ENCODE data around the gene STRIP2. TPM values are rescaled to one million over a fixed set of nuclear protein-coding genes. Genes with fewer than 3 reads are reported as not detected.

The STRIP2 gene, protein sequence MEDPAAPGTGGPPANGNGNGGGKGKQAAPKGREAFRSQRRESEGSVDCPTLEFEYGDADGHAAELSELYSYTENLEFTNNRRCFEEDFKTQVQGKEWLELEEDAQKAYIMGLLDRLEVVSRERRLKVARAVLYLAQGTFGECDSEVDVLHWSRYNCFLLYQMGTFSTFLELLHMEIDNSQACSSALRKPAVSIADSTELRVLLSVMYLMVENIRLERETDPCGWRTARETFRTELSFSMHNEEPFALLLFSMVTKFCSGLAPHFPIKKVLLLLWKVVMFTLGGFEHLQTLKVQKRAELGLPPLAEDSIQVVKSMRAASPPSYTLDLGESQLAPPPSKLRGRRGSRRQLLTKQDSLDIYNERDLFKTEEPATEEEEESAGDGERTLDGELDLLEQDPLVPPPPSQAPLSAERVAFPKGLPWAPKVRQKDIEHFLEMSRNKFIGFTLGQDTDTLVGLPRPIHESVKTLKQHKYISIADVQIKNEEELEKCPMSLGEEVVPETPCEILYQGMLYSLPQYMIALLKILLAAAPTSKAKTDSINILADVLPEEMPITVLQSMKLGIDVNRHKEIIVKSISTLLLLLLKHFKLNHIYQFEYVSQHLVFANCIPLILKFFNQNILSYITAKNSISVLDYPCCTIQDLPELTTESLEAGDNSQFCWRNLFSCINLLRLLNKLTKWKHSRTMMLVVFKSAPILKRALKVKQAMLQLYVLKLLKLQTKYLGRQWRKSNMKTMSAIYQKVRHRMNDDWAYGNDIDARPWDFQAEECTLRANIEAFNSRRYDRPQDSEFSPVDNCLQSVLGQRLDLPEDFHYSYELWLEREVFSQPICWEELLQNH
- total RNA-seq, result 10 to 100 TPM in 1 of 5 experiments, under 1 TPM in 3, not detected in 1; 0.14 to 21.4 (median 0.27) TPM
- polyA plus RNA-seq, result not detected
- 0.40 reads per million for total RNA-seq

DNA sequence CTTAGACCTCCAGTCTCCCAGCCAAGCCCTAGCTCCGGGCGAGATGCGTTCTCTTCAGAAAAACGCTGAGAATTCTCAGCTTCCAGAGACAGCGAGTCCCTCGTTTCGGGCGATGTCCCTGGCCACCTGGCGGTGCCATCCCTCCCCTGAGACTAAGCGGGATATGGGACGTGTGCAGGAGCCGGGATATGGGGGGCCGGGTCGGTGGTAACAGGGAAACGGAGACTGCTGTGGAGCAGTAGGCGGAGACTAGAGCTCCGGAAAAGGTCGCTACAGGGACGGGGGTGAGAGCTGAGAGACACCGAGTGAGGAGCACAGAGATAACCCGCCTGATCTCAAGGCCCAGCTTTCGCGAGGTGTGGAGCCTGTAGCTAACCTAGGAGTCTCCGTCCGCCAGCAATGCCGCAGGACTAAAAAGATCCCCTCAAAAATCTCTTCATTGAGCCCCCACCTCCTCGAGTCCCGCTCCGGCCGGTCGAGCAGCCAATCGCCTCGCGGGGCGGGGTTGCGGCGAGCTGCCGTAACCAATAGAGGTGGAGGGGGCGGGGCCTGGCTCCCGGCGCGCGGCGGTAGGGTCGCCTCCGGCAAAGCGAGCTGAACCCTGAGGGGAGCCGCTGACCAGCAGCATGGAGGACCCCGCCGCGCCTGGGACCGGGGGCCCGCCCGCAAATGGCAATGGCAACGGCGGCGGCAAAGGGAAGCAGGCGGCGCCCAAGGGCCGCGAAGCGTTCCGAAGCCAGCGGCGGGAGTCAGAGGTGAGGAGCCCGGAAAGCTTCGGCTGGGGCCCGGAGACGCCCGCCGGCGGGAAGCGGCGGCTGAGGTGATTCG is at the start of gene STRIP2:
TSS of gene STRIP2 (plus strand) at position 586 of the 828 bp plus-strand sequence. CDS start at position 627, 41 bp downstream.
- H3K4me3 ChIP-seq (ENCODE audit: low read length), result peak within 1 kb of the TSS; percentile 85
- ATAC-seq (peak; percentile 98), DNase-seq (peak; percentile 77 to 97 (median 86))
- peaks cover 4 to 6% of the 10 kb centered on the region in 2 donors for H3K27me3 ChIP-seq (ENCODE audit: control insufficient read depth in 2 of 2, insufficient read depth in 2 of 2, low read length in 2 of 2)
- peaks cover 0 to 4% (median 0%) of the 10 kb centered on the region in 5 donors for H3K36me3 Mint-ChIP-seq
- no peaks in the 10 kb centered on the region for H3K9me3 Mint-ChIP-seq
- ChIA-PET CTCF (interaction anchor here (0.6 to 1.7 kb wide), 8 partner anchors 9 to 1510 kb away, joined by 3 to 4 read pairs (median 3); no protein-coding TSS in a partner anchor), POLR2A (interaction anchor here (0.6 to 1.0 kb wide), 3 partner anchors 162 to 960 kb away, joined by 3 read pairs; no protein-coding TSS in a partner anchor)
- peak within 1 kb of the TSS; percentile 11 to 91 (median 69) for H3K27ac Mint-ChIP-seq
- no peaks in the 10 kb centered on the region for H3K36me3 ChIP-seq (ENCODE audit: control insufficient read depth in 2 of 3, insufficient read depth in 3 of 3, low read length in 3 of 3)
- peaks cover 9 to 43% (median 17%) of the 10 kb centered on the region in 7 donors for H3K4me1 Mint-ChIP-seq
- H3K27me3 Mint-ChIP-seq, result peaks cover 8 to 34% (median 29%) of the 10 kb centered on the region in 5 donors
- peak within 1 kb of the TSS; percentile 90 to 98 (median 93) for H3K4me3 Mint-ChIP-seq
- intact Hi-C loops (cut with micrococcal nuclease), result loop anchor here (1.0 to 5.0 kb wide), 9 partner anchors 38 to 1673 kb away; partner anchors contain the start of genes NRF1 (in 2 of the 2), SMKR1 (in 2 of the 2) and UBE2H (in 2 of the 2)
- H3K9me3 ChIP-seq (ENCODE audit: control insufficient read depth in 2 of 3, low read length in 3 of 3), result no peaks in the 10 kb centered on the region
- peak within 1 kb of the TSS; percentile 52 for H3K27ac ChIP-seq (ENCODE audit: low read depth, low read length)
- H3K4me1 ChIP-seq (ENCODE audit: control insufficient read depth in 2 of 2, insufficient read depth in 2 of 2, low read length in 2 of 2), result peaks cover 6 to 14% of the 10 kb centered on the region in 2 donors

DNA sequence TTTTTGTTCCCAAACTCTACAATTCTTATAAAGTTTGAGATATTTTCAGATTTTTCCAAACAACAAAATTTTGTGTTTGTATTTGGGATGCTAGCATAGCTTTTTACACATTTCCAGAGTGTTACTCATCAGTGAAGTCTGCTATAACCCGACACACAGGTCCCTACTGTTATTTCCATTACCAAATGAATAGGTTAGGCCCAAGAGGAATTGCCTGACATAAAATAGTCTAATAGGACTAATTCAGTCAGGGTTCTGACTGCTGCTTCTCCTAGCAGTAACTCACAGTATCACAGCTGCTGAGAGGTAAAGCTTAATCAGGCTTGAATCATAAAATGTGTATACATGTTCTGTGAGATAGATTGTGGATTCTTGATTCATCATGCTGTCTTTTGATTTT is 49.1 kb upstream of the STRIP2 start:
- Histone ChIP-seq H3K27me3 (ENCODE audit: control insufficient read depth in 2 of 2, insufficient read depth in 2 of 2, low read length in 2 of 2) (no peaks in the 10 kb centered on the region), H3K4me1 (ENCODE audit: control insufficient read depth in 2 of 2, insufficient read depth in 2 of 2, low read length in 2 of 2) (no peaks in the 10 kb centered on the region), H3K4me3 (ENCODE audit: low read length) (no peak overlapping the region), H3K27ac (ENCODE audit: low read depth, low read length) (no peak overlapping the region), H3K9me3 (ENCODE audit: control insufficient read depth in 2 of 3, low read length in 3 of 3) (no peaks in the 10 kb centered on the region), H3K36me3 (ENCODE audit: control insufficient read depth in 2 of 3, insufficient read depth in 3 of 3, low read length in 3 of 3) (peaks cover 0 to 14% (median 0%) of the 10 kb centered on the region in 3 experiments)
- CTCF ChIA-PET, result interaction anchor here (1.2 kb wide), 1 partner anchor 18 kb away, joined by 3 read pairs; no protein-coding TSS in a partner anchor
- ATAC-seq (no peak), DNase-seq (no peak)
- peaks cover 0 to 17% (median 0%) of the 10 kb centered on the region in 7 donors for H3K4me1 Mint-ChIP-seq
- H3K9me3 Mint-ChIP-seq, result no peaks in the 10 kb centered on the region
- no peaks in the 10 kb centered on the region for H3K27me3 Mint-ChIP-seq
- H3K27ac Mint-ChIP-seq, result no peak overlapping the region
- no peak overlapping the region for H3K4me3 Mint-ChIP-seq
- intact Hi-C loops (cut with micrococcal nuclease), result no loop called here
- peaks cover 3 to 39% (median 12%) of the 10 kb centered on the region in 5 donors for H3K36me3 Mint-ChIP-seq
- POLR2A ChIA-PET, result no interaction called here

DNA sequence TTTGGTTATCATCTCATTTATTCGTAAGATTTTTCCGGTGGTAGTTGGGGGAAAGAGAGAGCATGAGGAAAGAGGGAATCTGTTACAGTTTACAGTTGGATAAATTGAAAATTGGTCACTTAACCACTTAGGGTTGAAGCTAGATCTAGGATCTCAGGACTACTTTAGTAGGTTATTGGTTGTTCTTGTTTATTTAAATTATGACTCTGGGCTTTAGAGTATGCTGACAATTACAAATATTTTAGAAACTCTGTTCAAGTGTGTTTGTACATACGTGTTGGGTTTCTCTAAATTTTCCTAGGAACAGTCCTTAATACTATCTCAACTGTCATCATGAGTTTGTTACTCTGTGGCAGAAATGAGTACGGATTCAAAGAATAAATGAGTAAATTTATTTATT is 48.6 kb upstream of the STRIP2 start:
- Histone ChIP-seq H3K27ac (ENCODE audit: low read depth, low read length) (no peak overlapping the region), H3K27me3 (ENCODE audit: control insufficient read depth in 2 of 2, insufficient read depth in 2 of 2, low read length in 2 of 2) (no peaks in the 10 kb centered on the region), H3K4me1 (ENCODE audit: control insufficient read depth in 2 of 2, insufficient read depth in 2 of 2, low read length in 2 of 2) (no peaks in the 10 kb centered on the region), H3K9me3 (ENCODE audit: control insufficient read depth in 2 of 3, low read length in 3 of 3) (no peaks in the 10 kb centered on the region), H3K4me3 (ENCODE audit: low read length) (no peak overlapping the region), H3K36me3 (ENCODE audit: control insufficient read depth in 2 of 3, insufficient read depth in 3 of 3, low read length in 3 of 3) (peaks cover 0 to 17% (median 0%) of the 10 kb centered on the region in 3 experiments)
- Mint-ChIP-seq H3K27ac (no peak overlapping the region), H3K9me3 (no peaks in the 10 kb centered on the region), H3K4me3 (no peak overlapping the region), H3K36me3 (peaks cover 3 to 42% (median 12%) of the 10 kb centered on the region in 5 donors), H3K27me3 (no peaks in the 10 kb centered on the region), H3K4me1 (peaks cover 0 to 17% (median 0%) of the 10 kb centered on the region in 7 donors)
- no peak for DNase-seq
- no peak for ATAC-seq
- intact Hi-C loops (cut with micrococcal nuclease), result no loop called here
- ChIA-PET CTCF (interaction anchor here (1.2 kb wide), 1 partner anchor 18 kb away, joined by 3 read pairs; no protein-coding TSS in a partner anchor), POLR2A (no interaction called here)

DNA sequence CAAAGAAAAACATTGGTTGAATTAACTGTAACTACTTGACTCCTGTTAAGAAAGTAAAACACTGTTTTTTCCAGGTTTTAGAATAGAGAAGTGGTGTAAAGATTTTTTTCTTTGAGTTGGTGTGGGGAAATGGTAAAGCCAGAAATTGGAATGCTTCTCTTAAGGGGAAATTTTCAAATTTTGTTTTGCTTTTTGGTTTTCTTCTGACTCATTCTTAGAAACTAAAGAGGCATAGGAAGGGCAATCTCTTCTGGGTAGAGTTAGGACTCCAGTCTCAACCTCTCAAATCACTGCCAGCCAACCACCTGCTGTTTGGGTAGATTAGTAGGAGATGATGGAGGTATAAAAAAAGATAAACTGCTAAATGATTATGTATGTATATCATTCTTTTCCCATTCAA is 47.7 kb upstream of the STRIP2 start:
- Mint-ChIP-seq H3K27me3 (no peaks in the 10 kb centered on the region), H3K36me3 (peaks cover 3 to 43% (median 14%) of the 10 kb centered on the region in 5 donors), H3K9me3 (no peaks in the 10 kb centered on the region), H3K4me3 (no peak overlapping the region), H3K27ac (peak overlapping the region in 1 of 9 donors; percentile 14), H3K4me1 (peaks cover 0 to 17% (median 0%) of the 10 kb centered on the region in 7 donors)
- ChIA-PET CTCF (interaction anchor here (0.8 kb wide), 1 partner anchor 8 kb away, joined by 3 read pairs; no protein-coding TSS in a partner anchor), POLR2A (no interaction called here)
- no peaks in the 10 kb centered on the region for H3K4me1 ChIP-seq (ENCODE audit: control insufficient read depth in 2 of 2, insufficient read depth in 2 of 2, low read length in 2 of 2)
- DNase-seq (no peak), ATAC-seq (no peak)
- intact Hi-C loops (cut with micrococcal nuclease), result no loop called here
- H3K36me3 ChIP-seq (ENCODE audit: control insufficient read depth in 2 of 3, insufficient read depth in 3 of 3, low read length in 3 of 3), result peaks cover 0 to 18% (median 1%) of the 10 kb centered on the region in 3 experiments
- H3K27ac ChIP-seq (ENCODE audit: low read depth, low read length), result no peak overlapping the region
- no peaks in the 10 kb centered on the region for H3K27me3 ChIP-seq (ENCODE audit: control insufficient read depth in 2 of 2, insufficient read depth in 2 of 2, low read length in 2 of 2)
- H3K4me3 ChIP-seq (ENCODE audit: low read length), result no peak overlapping the region
- H3K9me3 ChIP-seq (ENCODE audit: control insufficient read depth in 2 of 3, low read length in 3 of 3), result no peaks in the 10 kb centered on the region

DNA sequence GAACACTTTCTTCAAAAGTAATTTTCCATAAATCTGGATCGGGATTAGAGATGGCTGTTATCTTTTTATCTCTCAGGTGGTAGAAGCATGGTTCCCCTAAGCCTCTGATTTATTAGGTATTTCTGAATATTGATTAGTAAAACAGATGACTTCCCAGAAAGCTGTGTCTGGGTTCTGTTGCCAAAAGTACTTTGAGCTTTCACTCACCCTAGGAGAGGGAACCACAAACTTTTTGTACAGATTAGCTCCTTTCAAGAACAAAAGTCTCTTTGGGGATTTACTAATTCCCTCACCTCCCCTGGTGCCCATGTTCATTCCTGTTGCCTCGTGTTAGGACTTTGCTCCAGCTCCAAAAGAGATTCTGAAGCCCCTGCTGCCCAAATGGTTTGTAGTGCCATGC is 46.7 kb upstream of the STRIP2 start:
- no peak for ATAC-seq
- no peaks in the 10 kb centered on the region for H3K9me3 Mint-ChIP-seq
- Histone ChIP-seq H3K4me1 (ENCODE audit: control insufficient read depth in 2 of 2, insufficient read depth in 2 of 2, low read length in 2 of 2) (no peaks in the 10 kb centered on the region), H3K36me3 (ENCODE audit: control insufficient read depth in 2 of 3, insufficient read depth in 3 of 3, low read length in 3 of 3) (peaks cover 0 to 18% (median 4%) of the 10 kb centered on the region in 3 experiments), H3K27ac (ENCODE audit: low read depth, low read length) (no peak overlapping the region), H3K9me3 (ENCODE audit: control insufficient read depth in 2 of 3, low read length in 3 of 3) (no peaks in the 10 kb centered on the region), H3K27me3 (ENCODE audit: control insufficient read depth in 2 of 2, insufficient read depth in 2 of 2, low read length in 2 of 2) (no peaks in the 10 kb centered on the region), H3K4me3 (ENCODE audit: low read length) (no peak overlapping the region)
- H3K27ac Mint-ChIP-seq, result peak overlapping the region in 1 of 9 donors; percentile 41
- intact Hi-C loops (cut with micrococcal nuclease), result no loop called here
- H3K4me1 Mint-ChIP-seq, result peaks cover 0 to 10% (median 0%) of the 10 kb centered on the region in 7 donors
- no peak overlapping the region for H3K4me3 Mint-ChIP-seq
- peaks cover 3 to 43% (median 12%) of the 10 kb centered on the region in 5 donors for H3K36me3 Mint-ChIP-seq
- ChIA-PET POLR2A (no interaction called here), CTCF (interaction anchor here (0.8 to 1.0 kb wide), 2 partner anchors 9 to 20 kb away, joined by 3 to 4 read pairs; no protein-coding TSS in a partner anchor)
- H3K27me3 Mint-ChIP-seq, result no peaks in the 10 kb centered on the region
- DNase-seq, result no peak
